Right cardiac atrium (tissue), 5 donors: ENCODE data around the gene PTPRN2. TPM values are rescaled to one million over a fixed set of nuclear protein-coding genes. Genes with fewer than 3 reads are reported as not detected.
"Not testable (repeated sequence)": the region's sequence is repeated elsewhere in the genome, so short reads cannot be mapped to it uniquely, and the experiment has no call there.

ENCODE experiments used
- ATAC-seq, 2 donors: fragments of 200-7000 bp; cut with Tn5 transposase; one replicate each; pipeline versions ENCODE4 v1.8.0 to v1.9.1; 2020; ENCODE audit warnings: moderate library complexity in 2 of 2, mild to moderate bottlenecking in 1 of 2
- DNase-seq, 3 donors: peaks; one replicate each; pipeline ENCODE4 v3.0.0-alpha.2; 2020
- H3K27ac ChIP-seq: one replicate; pipeline ENCODE4 v1.5.1; 2013; ENCODE audit warnings: mild to moderate bottlenecking, low read length, control low read depth, moderate library complexity
- H3K27me3 ChIP-seq: one replicate; pipeline ENCODE4 v1.6.1; 2013; ENCODE audit not compliant: control insufficient read depth, insufficient read depth
- H3K4me1 ChIP-seq: one replicate; pipeline ENCODE4 v1.6.1; 2013; ENCODE audit warnings: low read length; ENCODE audit not compliant: control insufficient read depth, insufficient read depth
- H3K4me3 ChIP-seq: one replicate; pipeline ENCODE4 v1.5.1; 2013; ENCODE audit warnings: low read length, control low read depth
- H3K9me3 ChIP-seq: one replicate; pipeline ENCODE4 v1.6.1; 2013; ENCODE audit warnings: low read length; ENCODE audit not compliant: control insufficient read depth
- WGBS: extraction: QIAGEN DNeasy Blood & Tissue Kit; methylation state at CpG from one replicate; pipeline ENCODE4 v1.1.7; 2013; 5-methylcytosine and 5-hydroxymethylcytosine counted together
- intact Hi-C, 4 donors: fragments of 100-400 bp; cut with DNase I; formaldehyde crosslinking; loops; one replicate each; pipeline versions ENCODE4 v1.11.0 to v1.14.0; 2022 to 2023
- polyA plus RNA-seq: library from polyadenylated mRNA; stranded (reverse); fragments of 200-250 nt; gene quantifications from one replicate; pipeline ENCODE4 v1.2.3, GENCODE V29; 2013
- total RNA-seq, 4 donors: library from RNA; stranded (reverse); fragmentation: NEBNext Ultra II Directional; extraction: Animal tissue kit (Norgen Biotek cat#: 25700); gene quantifications; one replicate each; pipeline ENCODE4 v1.2.1, GENCODE V29; 2021
- donor health status: healthy with polysubstance abuse.
- donor health status: DM: no; HTN: yes; CAD: no.
- donor health status: DM: no; HTN: no; CAD: no.
- donor health status: DM: no; HTN: yes; CAD: no; lungs with severe emphysema.
- donor health status: DM: yes; HTN: yes; CAD: no.

Gene PTPRN2
- total and polyA plus RNA-seq, 5 donors = 1.5 to 3.9 (median 1.9) TPM

- intact Hi-C loops = no loop called here
- no peak for DNase-seq
- H3K9me3 ChIP-seq = no peaks in the 10 kb centered on the region
- H3K4me1 ChIP-seq = no peaks in the 10 kb centered on the region
- H3K27ac ChIP-seq = no peak overlapping the region
- H3K4me3 ChIP-seq = no peak overlapping the region
- peak in 1 of 2 donors; percentile 37 for ATAC-seq
- WGBS = 80% methylated on average over 10 of the region's 10 CpGs
- no peaks in the 10 kb centered on the region for H3K27me3 ChIP-seq
These were observed 60.1 kb downstream of the PTPRN2 start for GRCh38 chr7:158527495-158527894.

GRCh38 chr7:158527038-158527437 is 60.6 kb downstream of the PTPRN2 start:
- H3K4me1 ChIP-seq = no peaks in the 10 kb centered on the region
- DNase-seq = no peak
- H3K27me3 ChIP-seq = no peaks in the 10 kb centered on the region
- no peak overlapping the region for H3K4me3 ChIP-seq
- intact Hi-C loops = no loop called here
- no peaks in the 10 kb centered on the region for H3K9me3 ChIP-seq
- WGBS = 88% methylated on average over 18 of the region's 18 CpGs
- ATAC-seq = no peak
- H3K27ac ChIP-seq = no peak overlapping the region

GRCh38 chr7:158526531-158526930 is 61.1 kb downstream of the PTPRN2 start:
- Histone ChIP-seq H3K9me3 (no peaks in the 10 kb centered on the region), H3K4me3 (no peak overlapping the region), H3K27ac (no peak overlapping the region), H3K27me3 (no peaks in the 10 kb centered on the region), H3K4me1 (no peaks in the 10 kb centered on the region)
- 87% methylated on average over 9 of the region's 9 CpGs for WGBS
- DNase-seq = no peak
- intact Hi-C loops = no loop called here
- ATAC-seq = no peak

GRCh38 chr7:158525648-158526484 is 61.8 kb downstream of the PTPRN2 start:
- Histone ChIP-seq H3K27me3 (no peaks in the 10 kb centered on the region), H3K4me3 (no peak overlapping the region), H3K9me3 (no peaks in the 10 kb centered on the region), H3K27ac (no peak overlapping the region), H3K4me1 (no peaks in the 10 kb centered on the region)
- intact Hi-C loops = no loop called here
- DNase-seq (no peak), ATAC-seq (no peak)
- WGBS = 75% methylated on average over 29 of the region's 29 CpGs

- intact Hi-C loops = no loop called here
- WGBS = 78% methylated on average over 24 of the region's 24 CpGs
- H3K27me3 ChIP-seq = no peaks in the 10 kb centered on the region
- ATAC-seq (no peak), DNase-seq (no peak)
- no peaks in the 10 kb centered on the region for H3K9me3 ChIP-seq
- no peak overlapping the region for H3K27ac ChIP-seq
- H3K4me1 ChIP-seq = no peaks in the 10 kb centered on the region
- H3K4me3 ChIP-seq = no peak overlapping the region
These were observed 62.6 kb downstream of the PTPRN2 start for GRCh38 chr7:158524749-158525635.

- H3K4me3 ChIP-seq, intact Hi-C loops, H3K27ac ChIP-seq, ATAC-seq, H3K9me3 ChIP-seq, H3K4me1 ChIP-seq, DNase-seq, H3K27me3 ChIP-seq: not testable (repeated sequence)
- 75% methylated on average over 14 of the region's 14 CpGs for WGBS
These were observed 63.3 kb downstream of the PTPRN2 start for GRCh38 chr7:158524286-158524685.

GRCh38 chr7:158523877-158524276 is 63.7 kb downstream of the PTPRN2 start:
- H3K4me3 ChIP-seq, DNase-seq, intact Hi-C loops, H3K9me3 ChIP-seq, H3K27ac ChIP-seq, H3K27me3 ChIP-seq, ATAC-seq, H3K4me1 ChIP-seq: not testable (repeated sequence)
- 87% methylated on average over 7 of the region's 11 CpGs for WGBS

- H3K27ac ChIP-seq, DNase-seq, H3K27me3 ChIP-seq, H3K4me3 ChIP-seq, H3K9me3 ChIP-seq, intact Hi-C loops, H3K4me1 ChIP-seq, ATAC-seq: not testable (repeated sequence)
- 91% methylated on average over 26 of the region's 26 CpGs for WGBS
These were observed 64.3 kb downstream of the PTPRN2 start for GRCh38 chr7:158523165-158523856.

GRCh38 chr7:158521795-158522194 is 65.8 kb downstream of the PTPRN2 start:
- H3K4me1 ChIP-seq, intact Hi-C loops, H3K27me3 ChIP-seq, H3K27ac ChIP-seq, ATAC-seq, DNase-seq, H3K4me3 ChIP-seq, H3K9me3 ChIP-seq: not testable (repeated sequence)
- WGBS = 77% methylated on average over 17 of the region's 18 CpGs

- DNase-seq = no peak
- Histone ChIP-seq H3K9me3 (no peaks in the 10 kb centered on the region), H3K27ac (no peak overlapping the region), H3K4me1 (no peaks in the 10 kb centered on the region), H3K27me3 (no peaks in the 10 kb centered on the region), H3K4me3 (no peak overlapping the region)
- intact Hi-C loops = no loop called here
- ATAC-seq = peak in 1 of 2 donors; percentile 55
- 51% methylated on average over 9 of the region's 9 CpGs for WGBS
These were observed 66.8 kb downstream of the PTPRN2 start for GRCh38 chr7:158520825-158521224.
